CD1c-positive myeloid dendritic cell (primary cell): ENCODE measurements around the gene SLC9A4.
A peak's percentile ranks its signal among the peaks of the same experiment; 100 is the strongest.

Source experiments
- DNase-seq: peaks from one replicate; pipeline ENCODE4 v3.0.0-alpha.2; 2016; ENCODE audit errors: extremely low spot score

SLC9A4 gene

DNA sequence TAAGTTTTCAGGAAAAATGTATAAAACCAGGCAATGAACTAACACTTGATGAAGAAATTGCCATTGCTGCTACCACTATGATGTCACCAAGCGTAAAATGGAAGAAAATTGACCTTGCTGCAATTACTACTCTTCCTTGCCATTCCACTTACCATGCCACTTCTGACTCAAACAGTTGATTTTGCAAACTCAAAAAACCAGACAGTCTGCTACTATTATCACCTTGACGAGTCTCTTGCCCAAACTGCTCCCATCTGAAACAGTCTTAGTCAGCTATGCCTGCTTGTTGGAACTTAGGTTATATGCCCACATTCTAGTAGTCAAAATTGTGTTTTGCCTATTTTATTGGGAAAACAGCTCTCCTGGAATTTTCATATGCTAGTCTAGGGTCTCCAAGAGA is 74.4 kb downstream of the SLC9A4 start:
- no peak for DNase-seq

- DNase-seq = no peak
Measured at GRCh38 chr2:102549027-102549426, 76.0 kb downstream of the SLC9A4 start.

DNA sequence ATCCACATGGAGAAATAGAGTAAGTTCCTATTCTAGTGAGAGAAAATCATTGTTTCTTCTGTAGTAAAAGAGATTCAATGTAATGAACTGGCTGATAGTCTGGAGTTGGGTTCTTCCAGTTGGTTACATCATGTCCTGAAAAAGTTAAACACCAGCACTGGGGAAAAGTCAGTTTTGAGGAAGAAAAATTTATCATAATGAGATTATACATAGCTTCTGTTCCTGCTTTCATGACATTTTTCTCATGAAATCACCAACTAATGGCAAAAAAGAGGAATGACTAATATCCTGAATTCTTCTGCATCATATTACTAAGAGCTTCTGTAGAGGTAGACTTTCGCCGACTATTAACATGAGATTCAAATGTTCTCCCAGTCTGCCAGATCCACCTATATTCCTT is 77.1 kb downstream of the SLC9A4 start:
- peak; percentile 66 for DNase-seq

GRCh38 chr2:102551329-102552096 is 78.5 kb downstream of the SLC9A4 start:
- DNase-seq = no peak

GRCh38 chr2:102553601-102554000 is 80.6 kb downstream of the SLC9A4 start:
- no peak for DNase-seq

- DNase-seq = no peak
Measured at GRCh38 chr2:102558463-102558862, 85.4 kb downstream of the SLC9A4 start.

DNA sequence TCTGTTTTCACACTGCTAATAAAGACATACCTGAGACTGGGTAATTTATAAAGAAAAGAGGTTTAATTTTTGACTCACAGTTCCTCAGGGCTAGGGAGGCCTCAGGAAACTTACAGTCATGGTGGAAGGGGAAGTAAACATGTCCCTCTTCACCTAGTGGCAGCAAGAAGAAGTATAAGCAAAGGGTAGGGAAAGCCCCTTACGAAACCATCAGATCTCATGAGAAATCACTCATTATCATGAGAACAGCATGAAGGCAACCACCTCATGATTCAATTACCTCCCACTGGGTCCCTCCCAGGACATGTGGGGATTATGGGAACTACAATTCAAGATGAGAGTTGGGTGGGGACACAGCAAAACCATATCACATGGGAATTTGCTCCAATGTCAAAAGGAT is 89.5 kb downstream of the SLC9A4 start:
- peak; percentile 15 for DNase-seq

- DNase-seq = no peak
Measured at GRCh38 chr2:102575888-102576287, 102.9 kb downstream of the SLC9A4 start.

- no peak for DNase-seq
Measured at GRCh38 chr2:102578376-102578775, 105.3 kb downstream of the SLC9A4 start.

GRCh38 chr2:102581911-102582310 is 108.9 kb downstream of the SLC9A4 start:
- peak; percentile 85 for DNase-seq

GRCh38 chr2:102582845-102583244 is 109.8 kb downstream of the SLC9A4 start:
- no peak for DNase-seq
